Measurements from ENCODE around the gene TSSK3.

- no peak for TF ChIP-seq CTCF (conservative IDR thresholded peaks at IDR 0.05; ENCODE audit: low read depth in 2 of 2)
- no peak for TF ChIP-seq ZNF331 (CRISPR knock-in tag; IDR thresholded peaks at IDR 0.05; ENCODE audit: low read depth)
- no peak for TF ChIP-seq POLR2AphosphoS5 (IDR thresholded peaks at IDR 0.05; ENCODE audit: low read depth)
Observed at GRCh38 chr1:32393832-32394140, 31.4 kb downstream of the TSSK3 start.
